ENCODE data around the gene CSMD2. TPM values are rescaled to one million over a fixed set of nuclear protein-coding genes. Genes with fewer than 3 reads are reported as not detected.

CSMD2 gene
- total RNA-seq, 2 experiments from 2014 or later: not detected

GRCh38 chr1:34167389-34167788, 2.4 kb upstream of the CSMD2 start:
- H3K9me3 Mint-ChIP-seq: no peaks in the 10 kb centered on the region
- ATAC-seq (ENCODE audit: poor library complexity) (no peak), DNase-seq (no peak)
- peaks cover 6% of the 10 kb centered on the region for H3K4me1 ChIP-seq (ENCODE audit: insufficient read depth, low read length)
- H3K36me3 ChIP-seq (ENCODE audit: insufficient read depth, low read length): no peaks in the 10 kb centered on the region
- TF ChIP-seq CTCF (IDR thresholded peaks at IDR 0.05): no peak
- no peak overlapping the region for H3K27ac ChIP-seq (ENCODE audit: low read depth in 1 of 2, low read length in 2 of 2)
- no peaks in the 10 kb centered on the region for H3K4me1 Mint-ChIP-seq (ENCODE audit: low read depth)
- intact Hi-C loops (cut with DNase I, micrococcal nuclease): no loop called here
- no peak overlapping the region for H3K27ac Mint-ChIP-seq
- ChIA-PET CTCF (no interaction called here), POLR2A (no interaction called here)
- no peaks in the 10 kb centered on the region for H3K36me3 Mint-ChIP-seq (ENCODE audit: low read depth)
- H3K4me3 ChIP-seq (ENCODE audit: low read length): no peak overlapping the region
- H3K27me3 ChIP-seq (ENCODE audit: control insufficient read depth in 1 of 2, insufficient read depth in 2 of 2, low read length in 2 of 2): peaks cover 53 to 66% of the 10 kb centered on the region in 2 experiments
- H3K4me3 Mint-ChIP-seq: no peak overlapping the region
- H3K27me3 Mint-ChIP-seq: peaks cover 80% of the 10 kb centered on the region
- H3K9me3 ChIP-seq (ENCODE audit: control insufficient read depth in 1 of 2, insufficient read depth in 1 of 2, low read length in 2 of 2): peaks cover 0 to 16% of the 10 kb centered on the region in 2 experiments

- Histone ChIP-seq H3K27ac (ENCODE audit: low read depth in 1 of 2, low read length in 2 of 2) (no peak overlapping the region), H3K4me1 (ENCODE audit: insufficient read depth, low read length) (peaks cover 6% of the 10 kb centered on the region), H3K9me3 (ENCODE audit: control insufficient read depth in 1 of 2, insufficient read depth in 1 of 2, low read length in 2 of 2) (peaks cover 0 to 16% of the 10 kb centered on the region in 2 experiments), H3K27me3 (ENCODE audit: control insufficient read depth in 1 of 2, insufficient read depth in 2 of 2, low read length in 2 of 2) (peaks cover 55 to 66% of the 10 kb centered on the region in 2 experiments), H3K36me3 (ENCODE audit: insufficient read depth, low read length) (no peaks in the 10 kb centered on the region), H3K4me3 (ENCODE audit: low read length) (no peak overlapping the region)
- TF ChIP-seq CTCF (IDR thresholded peaks at IDR 0.05): no peak
- H3K9me3 Mint-ChIP-seq: no peaks in the 10 kb centered on the region
- no peaks in the 10 kb centered on the region for H3K36me3 Mint-ChIP-seq (ENCODE audit: low read depth)
- H3K27me3 Mint-ChIP-seq: peaks cover 80% of the 10 kb centered on the region
- H3K4me3 Mint-ChIP-seq: no peak overlapping the region
- ATAC-seq (ENCODE audit: poor library complexity) (no peak), DNase-seq (no peak)
- no peaks in the 10 kb centered on the region for H3K4me1 Mint-ChIP-seq (ENCODE audit: low read depth)
- POLR2A ChIA-PET: no interaction called here
- CTCF ChIA-PET: no interaction called here
- H3K27ac Mint-ChIP-seq: no peak overlapping the region
- intact Hi-C loops (cut with DNase I, micrococcal nuclease): no loop called here
Observed at GRCh38 chr1:34166625-34167361, 1.8 kb upstream of the CSMD2 start.

GRCh38 chr1:34166191-34166624, 1.2 kb upstream of the CSMD2 start:
- Histone ChIP-seq H3K27ac (ENCODE audit: low read depth in 1 of 2, low read length in 2 of 2) (no peak overlapping the region), H3K4me3 (ENCODE audit: low read length) (no peak overlapping the region), H3K9me3 (ENCODE audit: control insufficient read depth in 1 of 2, insufficient read depth in 1 of 2, low read length in 2 of 2) (peaks cover 0 to 16% of the 10 kb centered on the region in 2 experiments), H3K27me3 (ENCODE audit: control insufficient read depth in 1 of 2, insufficient read depth in 2 of 2, low read length in 2 of 2) (peaks cover 59 to 72% of the 10 kb centered on the region in 2 experiments), H3K36me3 (ENCODE audit: insufficient read depth, low read length) (no peaks in the 10 kb centered on the region), H3K4me1 (ENCODE audit: insufficient read depth, low read length) (peaks cover 6% of the 10 kb centered on the region)
- Mint-ChIP-seq H3K4me3 (no peak overlapping the region), H3K36me3 (ENCODE audit: low read depth) (no peaks in the 10 kb centered on the region), H3K9me3 (no peaks in the 10 kb centered on the region), H3K4me1 (ENCODE audit: low read depth) (peaks cover 5% of the 10 kb centered on the region), H3K27ac (no peak overlapping the region), H3K27me3 (peaks cover 81% of the 10 kb centered on the region)
- no peak for ATAC-seq (ENCODE audit: poor library complexity)
- DNase-seq: no peak
- POLR2A ChIA-PET: no interaction called here
- intact Hi-C loops (cut with DNase I, micrococcal nuclease): no loop called here
- CTCF ChIA-PET: no interaction called here
- no peak for TF ChIP-seq CTCF (IDR thresholded peaks at IDR 0.05)

All from CD4-positive, alpha-beta T cell (primary cell).